AG10803 (cell line): ENCODE data around the gene ATP2B3.

ENCODE experiments used
- DNase-seq: peaks from one replicate; pipeline ENCODE4 v3.0.0; 2010; ENCODE audit warnings: low read depth
- H3K4me3 ChIP-seq: 2 replicates; pipeline ENCODE4 v1.5.1; 2011; ENCODE audit warnings: mild to moderate bottlenecking, low read length, control low read depth
- TF ChIP-seq, protein P1 (sequence below): conservative IDR thresholded peaks from 2 replicates; pipeline ENCODE4 v1.5.1; 2011; ENCODE audit warnings: mild to moderate bottlenecking, low read length, control low read depth, inconsistent platforms

The ATP2B3 gene

DNA sequence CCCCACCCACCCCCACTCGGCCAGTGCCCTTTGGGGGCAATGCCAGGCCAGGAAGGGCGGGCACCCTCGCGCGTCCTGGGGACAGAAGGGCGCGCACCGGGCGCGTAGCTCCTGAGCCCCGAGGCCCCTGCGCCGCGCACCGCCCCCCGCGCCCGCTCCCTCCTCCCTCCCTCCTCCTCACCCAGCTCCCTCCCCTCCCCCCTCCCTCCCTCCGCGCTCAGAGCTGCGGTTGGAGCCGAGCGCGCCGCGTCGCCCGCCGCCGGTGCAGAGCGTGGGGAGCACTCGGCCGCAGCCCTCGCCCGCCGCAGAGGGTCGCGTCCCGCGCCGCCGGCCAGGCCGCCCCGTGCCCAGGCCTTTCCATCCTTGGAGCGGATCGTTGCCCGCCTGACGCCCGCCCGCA lies at the start of gene ATP2B3:
Gene ATP2B3 (plus strand): TSS at position 220 of the 400 bp plus-strand sequence. CDS start 18,606 bp downstream, outside the sequence.
- TF ChIP-seq, protein P1, sequence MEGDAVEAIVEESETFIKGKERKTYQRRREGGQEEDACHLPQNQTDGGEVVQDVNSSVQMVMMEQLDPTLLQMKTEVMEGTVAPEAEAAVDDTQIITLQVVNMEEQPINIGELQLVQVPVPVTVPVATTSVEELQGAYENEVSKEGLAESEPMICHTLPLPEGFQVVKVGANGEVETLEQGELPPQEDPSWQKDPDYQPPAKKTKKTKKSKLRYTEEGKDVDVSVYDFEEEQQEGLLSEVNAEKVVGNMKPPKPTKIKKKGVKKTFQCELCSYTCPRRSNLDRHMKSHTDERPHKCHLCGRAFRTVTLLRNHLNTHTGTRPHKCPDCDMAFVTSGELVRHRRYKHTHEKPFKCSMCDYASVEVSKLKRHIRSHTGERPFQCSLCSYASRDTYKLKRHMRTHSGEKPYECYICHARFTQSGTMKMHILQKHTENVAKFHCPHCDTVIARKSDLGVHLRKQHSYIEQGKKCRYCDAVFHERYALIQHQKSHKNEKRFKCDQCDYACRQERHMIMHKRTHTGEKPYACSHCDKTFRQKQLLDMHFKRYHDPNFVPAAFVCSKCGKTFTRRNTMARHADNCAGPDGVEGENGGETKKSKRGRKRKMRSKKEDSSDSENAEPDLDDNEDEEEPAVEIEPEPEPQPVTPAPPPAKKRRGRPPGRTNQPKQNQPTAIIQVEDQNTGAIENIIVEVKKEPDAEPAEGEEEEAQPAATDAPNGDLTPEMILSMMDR, result no peak
- H3K4me3 ChIP-seq, result no peak within 1 kb of the TSS
- DNase-seq, result no peak

DNA sequence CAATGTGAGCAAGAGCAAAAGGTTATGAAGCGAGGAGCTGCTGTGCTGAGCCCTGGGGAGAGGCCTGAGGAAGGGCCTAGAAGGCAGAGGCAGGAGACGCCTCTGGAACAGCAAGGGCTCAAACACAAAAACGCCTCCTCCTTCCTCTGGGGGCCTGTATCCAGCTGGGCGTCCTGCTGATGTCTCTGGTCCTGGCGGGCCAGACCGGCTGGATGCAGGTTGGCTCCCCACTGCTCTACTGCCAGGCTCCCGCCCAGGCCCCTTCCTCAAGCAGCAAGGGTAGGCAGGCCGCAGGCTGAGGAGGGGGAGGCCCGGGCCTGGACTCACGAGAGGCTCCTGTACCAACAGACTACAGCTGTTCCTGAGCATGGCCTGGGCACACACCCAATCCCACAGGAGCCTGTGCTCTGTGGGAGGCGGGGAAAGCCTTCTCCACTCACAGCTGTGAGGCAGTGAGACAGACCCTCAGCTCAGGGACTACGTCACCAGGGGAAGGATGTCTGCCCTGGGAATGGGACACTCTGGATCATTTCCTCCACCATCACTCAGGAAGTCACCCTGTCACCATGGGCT lies 49.3 kb upstream of the ATP2B3 start:
- TF ChIP-seq, protein P1, result no peak
- H3K4me3 ChIP-seq, result no peak overlapping the region
- DNase-seq, result peak; percentile 13

DNA sequence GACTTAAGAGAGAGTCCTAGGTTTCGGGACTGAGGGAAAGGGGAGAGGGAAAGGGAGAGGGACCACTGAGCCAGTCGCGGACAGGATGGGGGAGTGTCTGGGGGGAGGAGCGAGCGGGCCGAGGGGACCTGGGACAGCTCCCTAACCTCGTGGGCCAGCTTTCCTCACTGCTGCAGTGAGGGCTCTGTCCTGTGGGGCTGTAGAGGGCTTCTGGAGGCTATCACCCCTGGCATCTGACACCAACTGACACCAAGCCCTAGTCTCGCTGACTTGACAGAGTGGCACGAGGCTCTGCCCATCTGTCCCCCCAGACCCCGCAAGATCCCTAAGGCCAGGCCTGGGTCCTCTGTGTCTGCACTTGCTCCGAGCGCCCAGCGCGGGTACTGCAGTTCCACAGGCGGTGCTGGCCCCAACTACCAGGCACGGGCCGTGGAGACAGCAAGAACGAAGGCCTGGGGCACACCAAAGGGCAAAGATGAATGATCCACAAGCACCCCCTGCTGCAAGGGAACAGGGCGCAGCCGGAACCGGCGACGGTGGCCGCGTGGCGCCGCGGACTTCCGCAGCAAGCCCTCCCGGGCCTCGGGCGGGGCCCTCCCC lies 47.5 kb upstream of the ATP2B3 start:
- TF ChIP-seq, protein P1, result no peak; the same call in 1 of the 2 replicates

DNA sequence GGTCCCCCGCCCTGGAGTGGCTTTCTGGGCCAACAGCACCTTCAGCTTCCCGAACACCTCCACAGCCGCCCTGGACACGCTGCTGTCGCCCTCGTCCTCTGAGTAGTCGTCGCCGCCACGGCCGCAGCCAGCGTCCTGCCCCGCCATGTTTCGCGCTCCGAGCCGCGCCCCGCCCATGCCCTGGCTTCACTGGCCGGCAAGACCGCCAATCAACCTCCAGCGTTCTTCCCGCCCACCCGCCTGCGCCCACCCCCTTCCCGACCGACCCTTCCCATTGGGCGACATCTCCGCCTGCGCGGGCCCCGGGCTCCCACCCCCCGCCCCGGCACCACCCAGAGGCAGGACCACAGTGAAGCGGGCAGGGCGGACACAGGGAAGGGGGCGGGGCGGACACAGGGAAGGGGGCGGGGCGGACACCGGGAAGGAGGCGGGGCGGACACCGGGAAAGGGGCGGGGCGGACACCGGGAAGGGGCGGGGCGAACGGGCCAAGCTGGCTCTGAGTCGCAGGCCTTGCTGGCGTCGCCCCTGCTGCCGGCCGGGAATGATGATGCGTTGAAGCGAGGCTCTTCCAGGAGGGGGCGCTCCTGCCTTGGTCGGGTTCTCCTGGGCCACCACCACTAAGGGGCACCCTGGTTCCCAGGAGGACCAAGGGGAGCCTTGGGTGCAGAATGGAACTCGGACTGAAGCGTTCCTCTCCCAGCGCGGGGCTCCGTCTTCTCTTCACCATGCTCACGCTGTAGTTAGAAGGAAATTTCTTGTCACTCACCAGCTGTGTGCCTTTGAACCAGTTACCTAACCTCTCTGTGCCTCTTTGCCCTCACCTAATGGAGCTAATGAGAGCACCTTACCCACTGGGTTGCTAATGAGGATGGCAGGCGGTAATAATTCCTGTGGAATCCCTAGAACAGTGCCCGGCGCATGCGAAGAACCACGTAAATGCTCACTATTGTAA lies 46.8 kb upstream of the ATP2B3 start, which contains the start of gene HAUS7:
Gene HAUS7 (minus strand): TSS at position 166 of the 953 bp plus-strand sequence. CDS start 19 bp downstream, at position 147.
- TF ChIP-seq, protein P1, result peak; percentile 69
- peak; percentile 88 for DNase-seq

More for the DNA sequence above, 47.5 kb upstream of the ATP2B3 start:
- DNase-seq, result peak; percentile 21
- H3K4me3 ChIP-seq, result peak overlapping the region; percentile 59

DNA sequence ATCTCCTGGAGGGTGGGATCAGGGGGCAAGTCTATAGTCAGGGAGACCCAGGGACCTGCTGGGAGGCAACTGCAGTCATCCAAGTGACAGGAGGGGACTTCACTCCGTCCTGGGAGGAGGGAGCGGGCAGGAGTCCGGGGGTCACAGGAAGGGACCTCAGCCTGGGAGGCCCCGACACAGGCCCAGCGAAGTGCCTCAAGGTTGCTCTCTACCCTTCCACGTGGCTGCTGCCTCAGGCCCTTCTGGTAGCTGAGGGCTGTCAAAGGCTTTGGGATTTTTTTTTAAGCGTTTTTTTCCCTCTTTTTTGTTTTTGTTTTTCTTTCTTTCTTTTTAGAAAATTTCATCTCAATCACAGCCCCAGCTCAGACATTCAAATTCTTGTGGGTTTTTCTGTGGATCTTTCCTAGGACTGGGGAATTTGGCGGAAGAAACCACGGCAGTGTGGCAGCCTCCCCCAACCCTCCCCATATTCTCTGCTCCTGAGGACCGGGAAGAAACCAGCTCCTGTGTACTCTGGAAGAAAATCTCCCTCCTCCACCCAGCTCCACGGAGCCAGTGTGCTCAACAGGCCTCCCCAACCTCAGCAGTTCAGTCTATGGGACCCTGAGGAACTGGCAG lies 45.7 kb upstream of the ATP2B3 start:
- DNase-seq, result peak; percentile 68
- TF ChIP-seq, protein P1, result no peak
- no peak overlapping the region for H3K4me3 ChIP-seq

More for the DNA sequence above, 46.8 kb upstream of the ATP2B3 start, which contains the start of gene HAUS7:
- H3K4me3 ChIP-seq, result peak within 1 kb of the TSS; percentile 59

DNA sequence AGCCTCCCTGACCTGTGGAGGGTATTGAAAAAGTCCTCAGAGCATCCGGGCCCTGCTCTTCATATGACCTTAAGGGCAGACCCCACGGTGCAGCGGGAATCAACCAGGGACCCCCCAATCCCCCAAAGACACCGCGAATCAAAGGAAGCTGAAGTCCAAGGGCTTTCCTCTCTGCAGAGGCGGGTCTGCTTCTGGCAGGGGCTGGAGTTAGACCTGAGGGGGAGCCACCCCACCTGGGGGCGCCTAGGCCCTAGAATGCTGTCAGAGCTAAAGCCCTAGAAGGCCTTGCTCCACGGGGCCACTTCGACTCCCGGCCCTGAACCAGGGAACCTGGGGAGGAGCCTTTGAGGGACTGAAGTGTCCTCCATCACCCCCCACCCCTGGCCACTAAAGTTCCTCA lies 44.3 kb upstream of the ATP2B3 start:
- no peak for DNase-seq
- TF ChIP-seq, protein P1, result no peak
- H3K4me3 ChIP-seq, result no peak overlapping the region
